Urothelium cell line (cell line): ENCODE data around the gene ENTPD2.

ENCODE experiments used
- DNase-seq: peaks from one replicate; pipeline ENCODE4 v3.0.0; 2011; ENCODE audit warnings: low spot score, mixed read lengths
- FAIRE-seq: peaks from 2 replicates; lab custom pipeline; 2011; peaks lifted over from hg19 to GRCh38; lab: Jason Lieb, UNC

ENTPD2 gene

GRCh38 chr9:137053944-137054931 lies at the start of gene ENTPD2:
TSS of gene ENTPD2 (minus strand) at chr9:137054061. CDS start at chr9:137053997, 64 bp downstream.
- FAIRE-seq (no peak), DNase-seq (no peak)

- DNase-seq, result no peak
- no peak for FAIRE-seq
Observed at GRCh38 chr9:137103206-137103999, 49.5 kb upstream of the ENTPD2 start.

- DNase-seq (no peak), FAIRE-seq (no peak)
Observed at GRCh38 chr9:137099231-137099630, 45.4 kb upstream of the ENTPD2 start.

GRCh38 chr9:137097761-137098462 lies 44.1 kb upstream of the ENTPD2 start:
- DNase-seq, result no peak
- FAIRE-seq, result no peak

- DNase-seq (no peak), FAIRE-seq (no peak)
Observed at GRCh38 chr9:137096785-137097546, 43.1 kb upstream of the ENTPD2 start.

GRCh38 chr9:137095664-137096517 lies 42.0 kb upstream of the ENTPD2 start:
- DNase-seq (no peak), FAIRE-seq (no peak)

GRCh38 chr9:137089232-137089947 lies 35.5 kb upstream of the ENTPD2 start:
- DNase-seq (no peak), FAIRE-seq (no peak)

- DNase-seq (no peak), FAIRE-seq (no peak)
Observed at GRCh38 chr9:137088121-137088520, 34.3 kb upstream of the ENTPD2 start.

- FAIRE-seq (no peak), DNase-seq (no peak)
Observed at GRCh38 chr9:137087409-137087925, 33.6 kb upstream of the ENTPD2 start.

GRCh38 chr9:137086531-137087408 lies 32.9 kb upstream of the ENTPD2 start, which contains the start of gene MAN1B1:
TSS of gene MAN1B1 (plus strand) at chr9:137086985. CDS start at chr9:137087000, 15 bp downstream.
- peak; percentile 99 for DNase-seq
- peak; percentile 97 for FAIRE-seq

- FAIRE-seq, result no peak
- no peak for DNase-seq
Observed at GRCh38 chr9:137085920-137086530, 32.2 kb upstream of the ENTPD2 start.

- DNase-seq (no peak), FAIRE-seq (no peak)
Observed at GRCh38 chr9:137084526-137084925, 30.7 kb upstream of the ENTPD2 start.

- peak; percentile 71 for FAIRE-seq
- DNase-seq, result peak; percentile 84
Observed at GRCh38 chr9:137083394-137084004, 29.6 kb upstream of the ENTPD2 start.

GRCh38 chr9:137082925-137083290 lies 29.0 kb upstream of the ENTPD2 start:
- DNase-seq (no peak), FAIRE-seq (no peak)

GRCh38 chr9:137082222-137082924 lies 28.5 kb upstream of the ENTPD2 start:
- DNase-seq, result no peak
- FAIRE-seq, result no peak
